SK-N-MC (cell line): ENCODE measurements around the gene DGLUCY.

Source experiments
- EZH2 ChIP-seq: fragments of 200-600 bp; sonication (generic); IDR thresholded peaks from one replicate; pipeline ENCODE4 v1.6.1; 2017; ENCODE audit warnings: antibody characterized with exemption
- FOXP2 ChIP-seq: optimal IDR thresholded peaks from 2 replicates; pipeline ENCODE3; 2011; ENCODE audit warnings: mild to moderate bottlenecking, moderate library complexity; ENCODE audit not compliant: insufficient read depth; ENCODE audit errors: extremely low read length, control extremely low read depth
- POLR2AphosphoS5 ChIP-seq: IDR thresholded peaks from 2 replicates; pipeline ENCODE4 v1.6.1; 2012; ENCODE audit warnings: mild to moderate bottlenecking, low read depth, low read length, borderline replicate concordance

GRCh38 chr14:91235841-91236240 is 122.0 kb downstream of the DGLUCY start:
- TF ChIP-seq EZH2 (no peak), POLR2AphosphoS5 (no peak), FOXP2 (no peak)
